GM21576 (cell line): ENCODE measurements around the gene ERC2.

Experiments
- ATAC-seq: cut with Tn5 transposase; IDR thresholded peaks from one replicate; pipeline ENCODE4 v1.9.1; 2021; ENCODE audit warnings: mild to moderate bottlenecking, moderate library complexity; ENCODE audit not compliant: unreplicated experiment

ERC2 gene

GRCh38 chr3:56126632-56127031 lies 341.6 kb downstream of the ERC2 start:
- ATAC-seq, result no peak

DNA sequence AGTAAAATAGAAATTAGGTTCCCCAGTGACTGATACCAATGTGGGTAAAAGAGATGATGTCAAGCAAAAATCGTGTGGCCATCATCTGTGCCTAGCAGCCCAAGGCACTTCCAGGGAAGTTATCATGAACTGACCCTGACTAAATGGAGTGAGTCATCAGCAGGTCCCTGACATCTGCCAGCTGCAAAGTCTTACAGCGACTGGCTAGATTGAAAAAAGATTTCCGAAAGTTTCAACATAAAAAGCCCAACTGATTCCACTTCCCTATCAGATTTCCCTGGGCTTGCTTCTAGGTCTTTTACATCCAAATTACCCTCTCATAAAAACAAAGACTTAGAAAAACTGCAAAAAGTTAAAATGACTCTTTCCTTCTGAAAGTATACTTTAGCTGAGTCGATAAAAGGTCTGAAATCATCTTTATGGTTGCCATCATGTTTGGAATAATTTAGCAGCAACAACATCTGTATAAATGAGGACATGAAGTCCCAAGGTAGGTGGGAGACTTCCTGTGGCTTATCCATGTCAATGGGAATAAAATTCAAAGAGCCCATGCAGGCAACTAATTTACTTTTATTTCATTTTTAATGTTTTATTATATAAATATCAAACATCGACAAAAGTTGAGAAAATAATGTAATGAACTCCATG lies 342.8 kb downstream of the ERC2 start:
- ATAC-seq, result no peak

DNA sequence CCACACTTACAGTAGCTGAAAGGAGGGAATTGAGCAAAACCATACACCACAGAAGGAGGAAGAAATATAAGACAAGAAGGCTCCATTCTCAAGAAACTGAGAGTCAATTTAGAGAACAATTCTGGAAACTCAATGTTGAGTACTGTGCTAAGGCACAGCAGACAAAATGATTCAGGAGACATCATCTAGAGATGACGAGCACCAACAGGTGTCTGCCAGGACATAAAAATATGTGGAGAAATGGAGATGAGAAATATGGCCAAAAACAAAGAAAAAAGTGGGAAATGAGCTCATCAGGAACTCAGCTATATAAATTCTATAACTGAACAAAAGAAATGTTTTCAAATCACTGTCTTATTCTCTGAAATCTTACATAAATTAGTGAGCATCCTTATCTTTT lies 343.7 kb downstream of the ERC2 start:
- ATAC-seq, result no peak

GRCh38 chr3:56123487-56123886 lies 344.8 kb downstream of the ERC2 start:
- ATAC-seq, result no peak

DNA sequence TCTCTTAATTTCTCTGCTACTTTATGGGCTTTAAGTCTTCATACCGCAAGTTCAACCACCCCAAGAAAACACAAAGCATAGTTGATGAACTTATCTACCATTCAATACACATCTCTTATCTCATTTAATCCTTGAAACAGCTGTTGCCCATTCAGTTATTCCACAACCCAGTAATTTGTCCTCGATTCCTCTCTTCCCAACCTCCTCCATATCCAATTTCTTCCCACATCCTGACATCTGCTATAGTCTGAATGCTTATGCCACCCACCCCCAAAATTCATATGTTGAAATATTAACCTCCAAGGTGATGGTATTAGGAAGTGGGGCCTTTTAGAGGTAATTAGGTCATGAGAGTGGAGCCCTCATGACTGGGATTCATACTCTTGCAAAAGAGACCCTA lies 345.4 kb downstream of the ERC2 start:
- ATAC-seq, result no peak

GRCh38 chr3:56121716-56122115 lies 346.6 kb downstream of the ERC2 start:
- ATAC-seq, result no peak

GRCh38 chr3:56119575-56120349 lies 348.5 kb downstream of the ERC2 start:
- no peak for ATAC-seq

GRCh38 chr3:56118968-56119367 lies 349.3 kb downstream of the ERC2 start:
- ATAC-seq, result no peak

GRCh38 chr3:56115698-56116097 lies 352.6 kb downstream of the ERC2 start:
- no peak for ATAC-seq

GRCh38 chr3:56115199-56115598 lies 353.1 kb downstream of the ERC2 start:
- no peak for ATAC-seq

- no peak for ATAC-seq
Observed at GRCh38 chr3:56113908-56114307, 354.4 kb downstream of the ERC2 start.

DNA sequence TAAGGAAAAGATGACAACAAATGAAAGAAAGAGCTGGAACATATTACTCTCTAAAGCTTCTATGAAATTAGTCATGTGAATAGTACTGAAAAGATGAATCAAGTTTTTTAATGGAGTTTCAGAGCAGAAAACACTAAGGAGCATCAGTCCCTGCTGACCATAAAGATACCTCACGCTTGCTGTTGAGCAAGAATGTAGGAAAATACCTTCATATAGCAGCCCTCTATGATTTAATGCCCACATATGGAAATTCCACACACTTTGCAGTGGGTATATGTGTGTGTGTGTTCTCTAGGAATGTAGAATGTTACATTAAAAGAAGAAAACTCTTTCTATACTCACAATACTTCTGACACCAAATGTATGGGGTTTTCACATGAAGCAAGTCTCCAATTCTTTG lies 355.0 kb downstream of the ERC2 start:
- ATAC-seq, result no peak

DNA sequence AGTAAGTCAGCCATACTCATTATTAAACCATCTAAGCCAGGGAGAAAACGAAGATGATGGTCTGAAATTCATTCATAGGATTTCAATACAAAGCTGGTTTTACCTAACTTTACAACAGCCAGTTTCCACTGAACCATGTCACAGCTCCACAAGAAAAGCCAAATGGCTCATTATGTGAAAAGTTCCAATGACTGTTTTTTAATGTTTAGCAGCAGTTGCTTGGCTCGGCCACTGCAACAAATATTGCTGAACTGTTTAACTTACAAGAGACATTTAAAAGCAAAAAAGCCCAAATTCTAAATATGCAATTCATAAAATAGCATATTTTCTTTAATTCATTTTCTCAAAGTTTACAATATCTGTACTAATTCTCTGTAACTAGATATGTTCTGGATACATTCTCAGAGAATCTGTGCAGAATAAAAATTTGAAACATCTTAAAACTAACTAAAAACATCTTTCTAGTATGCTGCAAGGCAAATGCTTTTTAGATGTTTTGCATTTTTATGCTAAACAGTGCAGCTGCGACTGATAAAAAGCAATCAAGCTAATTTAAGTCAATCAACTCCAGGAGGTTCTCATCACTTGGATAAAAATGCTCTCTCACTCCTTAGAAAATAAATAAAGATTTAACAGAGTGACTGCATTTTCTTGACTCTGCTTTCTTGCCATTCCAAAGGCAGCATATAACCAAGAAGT lies 356.5 kb downstream of the ERC2 start:
- ATAC-seq, result no peak

- no peak for ATAC-seq
Observed at GRCh38 chr3:56110886-56111285, 357.4 kb downstream of the ERC2 start.

- no peak for ATAC-seq
Observed at GRCh38 chr3:56107157-56107556, 361.1 kb downstream of the ERC2 start.

DNA sequence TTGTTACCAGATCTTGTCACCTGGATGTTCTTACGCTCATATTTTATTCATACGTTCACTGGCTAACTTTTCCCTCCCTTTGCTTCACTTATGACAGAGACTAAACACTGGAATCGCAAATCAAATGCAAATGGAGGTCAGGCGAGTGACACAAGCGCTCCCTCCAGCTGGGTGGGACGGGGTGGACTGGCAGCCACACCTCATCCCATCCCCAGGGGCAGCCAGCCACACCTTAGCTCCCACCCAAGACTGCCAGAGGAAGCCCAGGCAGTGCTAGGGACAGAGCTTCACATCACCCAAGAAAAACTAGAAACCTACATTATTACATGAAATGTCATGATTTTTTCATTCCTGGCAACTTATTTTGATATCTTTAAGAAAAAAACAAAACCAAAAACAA lies 366.2 kb downstream of the ERC2 start:
- no peak for ATAC-seq

DNA sequence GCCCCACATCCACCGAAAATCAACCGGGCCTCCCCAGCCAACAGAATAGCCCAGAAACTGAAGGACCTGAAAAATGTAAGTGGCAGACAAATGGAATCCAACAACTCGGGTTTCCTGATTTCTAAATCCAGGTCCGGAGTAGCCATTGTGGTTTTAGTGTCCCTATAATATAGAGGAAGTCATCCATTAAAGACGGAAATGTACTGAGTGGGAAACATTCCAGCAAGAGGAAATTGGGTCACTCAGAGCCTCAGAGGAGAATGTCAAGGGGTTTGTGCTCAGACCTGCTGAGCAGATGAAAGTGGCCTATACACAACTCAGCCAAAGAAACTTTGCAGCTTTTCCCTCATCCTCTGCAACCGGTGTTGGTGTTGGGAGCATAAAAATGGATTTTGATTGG lies 366.7 kb downstream of the ERC2 start:
- ATAC-seq, result no peak

- no peak for ATAC-seq
Observed at GRCh38 chr3:56096999-56097398, 371.3 kb downstream of the ERC2 start.

DNA sequence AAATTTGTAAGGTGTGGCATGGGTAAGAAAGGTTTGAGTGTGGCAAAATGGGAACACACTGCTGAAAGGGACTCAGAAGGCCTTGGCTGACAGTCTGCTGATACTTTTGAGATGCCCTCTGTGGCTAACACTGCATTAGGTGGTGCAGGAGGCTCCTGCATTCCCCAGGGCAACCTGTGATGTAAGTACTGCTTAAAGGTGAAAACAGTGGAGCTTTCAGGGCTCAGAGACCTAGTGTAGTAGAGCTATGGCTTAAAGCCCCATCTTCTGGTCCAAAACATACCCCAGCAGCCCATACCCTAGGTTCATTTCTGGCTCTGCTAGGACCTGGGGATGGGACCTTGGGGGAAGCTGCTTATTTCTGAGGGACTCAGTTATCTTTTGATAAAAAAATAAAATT lies 374.1 kb downstream of the ERC2 start:
- ATAC-seq, result no peak

DNA sequence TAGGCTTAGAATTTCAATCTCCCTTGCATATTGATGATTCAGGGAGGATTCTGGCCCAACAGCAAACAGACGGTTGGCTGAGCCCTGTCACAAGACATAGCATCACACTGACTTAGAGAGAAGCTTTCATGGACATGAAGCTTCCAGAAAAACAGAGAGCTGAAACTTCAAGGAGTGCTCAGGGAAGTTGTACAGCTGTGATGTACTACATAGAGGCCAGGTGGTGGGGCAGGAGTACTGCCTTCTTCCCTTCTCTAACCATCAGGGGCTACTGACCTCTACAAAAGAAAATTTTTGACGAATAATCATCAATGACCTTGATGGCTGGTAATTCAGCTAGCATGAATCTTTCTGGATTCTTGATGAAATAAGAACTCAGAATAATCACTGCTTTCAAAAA lies 378.5 kb downstream of the ERC2 start:
- ATAC-seq, result no peak

- no peak for ATAC-seq
Observed at GRCh38 chr3:56087451-56088053, 380.7 kb downstream of the ERC2 start.

- ATAC-seq, result no peak
Observed at GRCh38 chr3:56086355-56086754, 381.9 kb downstream of the ERC2 start.
